Endothelial cell of umbilical vein (primary cell): ENCODE data around the gene FOXP1. TPM values are rescaled to one million over a fixed set of nuclear protein-coding genes. Genes with fewer than 3 reads are reported as not detected.
A peak's percentile ranks its signal among the peaks of the same experiment; 100 is the strongest.

ENCODE experiments used
- BruUV-seq: library from RNA; stranded (reverse); fragments of 400-500 nt; replicated peaks from 2 replicates; lab custom pipeline; 2021; lab: Mats Ljungman, UMichigan
- CTCF ChIA-PET: fragments of 300-600, 350-600 bp; sonication (Branson Sonifier 250); formaldehyde crosslinking; loops from one replicate; lab custom pipeline; 2021; ENCODE audit warnings: antibody characterized with exemption, inconsistent platforms; lab: Charles Lee
- POLR2A ChIA-PET: fragments of 300-600, 350-600 bp; sonication (Branson Sonifier 250); formaldehyde crosslinking; loops from one replicate; lab custom pipeline; 2021; ENCODE audit warnings: antibody characterized with exemption, inconsistent platforms; lab: Charles Lee
- DNase-seq: peaks from one replicate; pipeline ENCODE4 v3.0.0-alpha.2; 2011; ENCODE audit warnings: low read depth, low spot score
- FAIRE-seq: peaks from 2 replicates; lab custom pipeline; 2011; peaks lifted over from hg19 to GRCh38; lab: Jason Lieb, UNC
- H2AFZ ChIP-seq: 2 replicates; pipeline ENCODE4 v1.6.0; 2012; ENCODE audit warnings: low read depth, low read length, control low read depth, inconsistent platforms
- H3K27ac ChIP-seq: 2 replicates; pipeline ENCODE4 v1.5.1; 2011; ENCODE audit warnings: low read depth, mild to moderate bottlenecking, control low read depth, low read length, moderate library complexity; ENCODE audit not compliant: insufficient read depth
- H3K27me3 ChIP-seq, 2 experiments: 2 replicates each; pipeline versions ENCODE4 v1.6.0 to v1.6.1; 2011; ENCODE audit warnings: low read length in 2 of 2, mixed read lengths in 1 of 2; ENCODE audit not compliant: control insufficient read depth in 2 of 2, insufficient read depth in 2 of 2
- H3K36me3 ChIP-seq, 2 experiments: 2 replicates in 1 of 2; 3 replicates in 1 of 2; pipeline ENCODE4 v1.5.1; 2011; ENCODE audit warnings: low read length in 2 of 2, mild to moderate bottlenecking in 1 of 2, moderate library complexity in 1 of 2; ENCODE audit not compliant: control insufficient read depth in 2 of 2, insufficient read depth in 2 of 2; ENCODE audit errors: extremely low read depth in 1 of 2
- H3K4me1 ChIP-seq: 3 replicates; pipeline ENCODE4 v1.5.1; 2011; ENCODE audit warnings: mild to moderate bottlenecking, low read length; ENCODE audit not compliant: control insufficient read depth, insufficient read depth; ENCODE audit errors: extremely low read depth
- H3K4me2 ChIP-seq: 2 replicates; pipeline ENCODE4 v1.6.1; 2011; ENCODE audit warnings: low read length, control low read depth, mixed read lengths; ENCODE audit not compliant: insufficient read depth
- H3K4me3 ChIP-seq, 3 experiments: fragments of 200-600 bp in 1 of 3; sonication (generic), shearing (Covaris generic) in 1 of 3; replicated peaks in 1 of 3; 2 replicates each; pipeline ENCODE4 v1.5.1; 2011 to 2016; ENCODE audit warnings: control low read depth in 3 of 3, low read length in 3 of 3, mild to moderate bottlenecking in 2 of 3, inconsistent platforms in 1 of 3, low read depth in 1 of 3, moderate library complexity in 1 of 3; ENCODE audit not compliant: insufficient read depth in 1 of 3
- H3K79me2 ChIP-seq: 2 replicates; pipeline ENCODE4 v1.6.0; 2012; ENCODE audit warnings: low read length, inconsistent platforms; ENCODE audit not compliant: control insufficient read depth, insufficient read depth
- H3K9ac ChIP-seq: replicated peaks from 2 replicates; pipeline ENCODE3; 2011; ENCODE audit warnings: low read length, control low read depth; ENCODE audit not compliant: insufficient read depth; ENCODE audit errors: extremely low read depth
- H3K9me1 ChIP-seq: replicated peaks from 3 replicates; pipeline ENCODE4 v1.6.0; 2011; ENCODE audit warnings: mild to moderate bottlenecking, low read length; ENCODE audit not compliant: control insufficient read depth, insufficient read depth; ENCODE audit errors: extremely low read depth
- H3K9me3 ChIP-seq: replicated peaks from 2 replicates; pipeline ENCODE4 v1.5.1; 2012; ENCODE audit warnings: low read length, inconsistent platforms; ENCODE audit not compliant: control insufficient read depth, insufficient read depth
- H4K20me1 ChIP-seq: replicated peaks from 2 replicates; pipeline ENCODE3; 2011; ENCODE audit warnings: mild to moderate bottlenecking, low read length; ENCODE audit not compliant: control insufficient read depth, insufficient read depth; ENCODE audit errors: extremely low read depth
- EZH2 ChIP-seq: IDR thresholded peaks from 2 replicates; pipeline ENCODE4 v1.6.1; 2012; ENCODE audit warnings: borderline replicate concordance, low read depth, mild to moderate bottlenecking, moderate library complexity, low read length, inconsistent platforms; ENCODE audit not compliant: severe bottlenecking
- FOS ChIP-seq: IDR thresholded peaks from 2 replicates; pipeline ENCODE4 v1.6.1; 2011; ENCODE audit warnings: mild to moderate bottlenecking, low read length, moderate library complexity, borderline replicate concordance; ENCODE audit not compliant: insufficient read depth
- GATA2 ChIP-seq: IDR thresholded peaks from 2 replicates; pipeline ENCODE4 v1.7.0; 2011; ENCODE audit warnings: low read depth, mild to moderate bottlenecking, moderate library complexity, mixed read lengths, low read length; ENCODE audit not compliant: insufficient read length, insufficient read depth
- JUN ChIP-seq: IDR thresholded peaks from 2 replicates; pipeline ENCODE4 v1.6.1; 2011; ENCODE audit warnings: borderline replicate concordance, low read depth; ENCODE audit not compliant: insufficient read length, insufficient read depth
- MYC ChIP-seq: IDR thresholded peaks from one replicate; pipeline ENCODE4 v1.6.1; 2011; ENCODE audit warnings: mild to moderate bottlenecking, low read depth, low read length
- POLR2A ChIP-seq: IDR thresholded peaks from 2 replicates; pipeline ENCODE4 v1.6.1; 2012; ENCODE audit warnings: low read depth, mild to moderate bottlenecking, control low read depth, low read length
- POLR2AphosphoS5 ChIP-seq: IDR thresholded peaks from 2 replicates; pipeline ENCODE4 v1.6.1; 2012; ENCODE audit warnings: low read depth, mild to moderate bottlenecking, control low read depth, low read length, moderate library complexity; ENCODE audit not compliant: insufficient read depth
- dilution Hi-C: fragments of 300-500 bp; cut with MboI; formaldehyde crosslinking; loops from one replicate; pipeline ENCODE4 v1.15.0; 2019; ENCODE audit warnings: low sequenced_read_pairs; ENCODE audit not compliant: extremely low pct_ligation_motif_present
- intact Hi-C: fragments of 100-400 bp; cut with micrococcal nuclease; formaldehyde crosslinking; loops from one replicate; pipeline ENCODE4 v1.10.0; 2022
- polyA plus RNA-seq, 4 experiments: library from polyadenylated mRNA; depleted of rRNA in 3 of 4; stranded (reverse) in 3 of 4; unstranded in 1 of 4; fragments of >200 nt; gene quantifications; 2 replicates each; pipeline versions ENCODE4 v1.2.1 to v1.2.3, GENCODE V29; 2011 to 2012; ENCODE audit warnings: missing spikeins in 1 of 4
- total RNA-seq: library from RNA; stranded (reverse); gene quantifications from 2 replicates; pipeline ENCODE4 v1.2.3, GENCODE V29; 2021
- TF ChIP-seq, protein P1 (sequence below): IDR thresholded peaks from 2 replicates; pipeline ENCODE4 v1.6.1; 2011; ENCODE audit not compliant: insufficient read depth, insufficient read length
- TF ChIP-seq, protein P2 (sequence below), 2 donors: IDR thresholded peaks; 1 replicate in 1 of 2; 2 replicates in 1 of 2; pipeline ENCODE4 v1.5.1; 2011; ENCODE audit warnings: low read length in 2 of 2, mild to moderate bottlenecking in 2 of 2, moderate library complexity in 2 of 2, control low read depth in 1 of 2, inconsistent platforms in 1 of 2, low read depth in 1 of 2; ENCODE audit not compliant: insufficient read depth in 1 of 2; ENCODE audit errors: extremely low read depth in 1 of 2

FOXP1 gene
- total and polyA plus RNA-seq, 2 donors (not counting 3 experiments of a cell fraction or from before 2014, with no cell fraction given) = 41.0 to 107 TPM

DNA sequence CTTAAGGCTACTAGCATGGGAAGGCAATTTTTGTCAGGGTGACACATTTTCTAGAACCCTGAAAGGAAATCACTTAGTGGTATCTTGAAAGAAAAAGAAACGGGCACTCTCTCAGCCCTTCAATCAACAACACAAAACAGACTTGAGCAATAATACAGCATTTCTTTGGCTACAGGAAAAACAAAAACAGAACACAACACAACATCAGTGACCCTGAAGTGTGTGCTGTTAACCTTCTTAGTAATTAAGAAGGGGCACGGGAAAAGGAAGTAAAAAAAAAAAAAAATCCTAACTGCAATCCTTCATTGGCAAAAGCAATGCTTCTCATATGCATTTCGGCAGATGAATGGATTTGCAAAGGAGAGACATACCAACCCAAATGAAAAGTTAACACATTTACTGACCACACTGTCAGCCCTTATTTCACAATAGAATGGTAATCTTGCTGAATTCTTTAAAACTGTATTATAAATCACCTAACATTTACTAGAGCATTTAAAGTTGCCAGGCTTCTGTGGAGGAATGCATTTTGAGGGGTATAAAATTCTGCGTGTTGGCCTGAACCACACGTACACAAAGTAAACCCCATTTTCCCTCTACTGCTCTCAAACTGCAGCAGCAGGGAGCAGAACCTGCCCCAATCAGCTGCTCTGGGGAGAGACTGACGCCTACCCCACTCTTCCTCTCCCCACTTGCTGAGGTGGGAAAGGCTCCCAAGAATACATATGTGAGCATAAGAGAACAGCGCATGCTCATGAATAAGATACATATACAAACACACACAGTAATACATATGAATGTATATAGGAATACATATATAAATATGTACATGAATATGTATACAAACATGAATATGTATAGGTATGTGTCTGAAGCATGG is 198.5 kb downstream of the FOXP1 start:
- TF ChIP-seq MYC (no peak), POLR2AphosphoS5 (no peak), POLR2A (no peak), FOS (no peak), GATA2 (no peak), EZH2 (no peak), JUN (no peak)
- TF ChIP-seq, protein P1, sequence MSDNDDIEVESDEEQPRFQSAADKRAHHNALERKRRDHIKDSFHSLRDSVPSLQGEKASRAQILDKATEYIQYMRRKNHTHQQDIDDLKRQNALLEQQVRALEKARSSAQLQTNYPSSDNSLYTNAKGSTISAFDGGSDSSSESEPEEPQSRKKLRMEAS = no peak
- TF ChIP-seq, protein P2, sequence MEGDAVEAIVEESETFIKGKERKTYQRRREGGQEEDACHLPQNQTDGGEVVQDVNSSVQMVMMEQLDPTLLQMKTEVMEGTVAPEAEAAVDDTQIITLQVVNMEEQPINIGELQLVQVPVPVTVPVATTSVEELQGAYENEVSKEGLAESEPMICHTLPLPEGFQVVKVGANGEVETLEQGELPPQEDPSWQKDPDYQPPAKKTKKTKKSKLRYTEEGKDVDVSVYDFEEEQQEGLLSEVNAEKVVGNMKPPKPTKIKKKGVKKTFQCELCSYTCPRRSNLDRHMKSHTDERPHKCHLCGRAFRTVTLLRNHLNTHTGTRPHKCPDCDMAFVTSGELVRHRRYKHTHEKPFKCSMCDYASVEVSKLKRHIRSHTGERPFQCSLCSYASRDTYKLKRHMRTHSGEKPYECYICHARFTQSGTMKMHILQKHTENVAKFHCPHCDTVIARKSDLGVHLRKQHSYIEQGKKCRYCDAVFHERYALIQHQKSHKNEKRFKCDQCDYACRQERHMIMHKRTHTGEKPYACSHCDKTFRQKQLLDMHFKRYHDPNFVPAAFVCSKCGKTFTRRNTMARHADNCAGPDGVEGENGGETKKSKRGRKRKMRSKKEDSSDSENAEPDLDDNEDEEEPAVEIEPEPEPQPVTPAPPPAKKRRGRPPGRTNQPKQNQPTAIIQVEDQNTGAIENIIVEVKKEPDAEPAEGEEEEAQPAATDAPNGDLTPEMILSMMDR (IDR thresholded peaks at IDR 0.05; ENCODE audit: extremely low read depth in 1 of 2, insufficient read depth in 1 of 2, low read depth in 1 of 2, low read length in 2 of 2) = no peak
- CTCF ChIA-PET = interaction anchor here (1.2 to 2.9 kb wide), 2 partner anchors 13 kb away, joined by 4 to 17 read pairs; no protein-coding TSS in a partner anchor
- intact Hi-C loops = no loop called here
- FAIRE-seq (no peak), DNase-seq (peak; percentile 31)
- Histone ChIP-seq H3K9ac (no peak overlapping the region), H3K4me3 (no peak overlapping the region), H3K4me1 (peaks cover 18% of the 10 kb centered on the region), H3K79me2 (no peaks in the 10 kb centered on the region), H3K4me2 (no peak overlapping the region), H3K27ac (no peak overlapping the region), H4K20me1 (no peaks in the 10 kb centered on the region), H3K27me3 (no peaks in the 10 kb centered on the region), H3K9me1 (no peaks in the 10 kb centered on the region), H3K36me3 (no peaks in the 10 kb centered on the region), H3K9me3 (no peaks in the 10 kb centered on the region), H2AFZ (no peak overlapping the region)
- BruUV-seq = no TSS peak
- POLR2A ChIA-PET = no interaction called here
- dilution Hi-C loops = no loop called here
